Measurements from ENCODE around the gene SDK1. TPM values are rescaled to one million over a fixed set of nuclear protein-coding genes. Genes with fewer than 3 reads are reported as not detected.

The SDK1 gene
- total and polyA plus RNA-seq, 7 experiments from 2014 or later: 0.07 to 2.5 (median 0.54) TPM

GRCh38 chr7:4273566-4274230 lies 972.6 kb downstream of the SDK1 start:
- H3K27me3 ChIP-seq (ENCODE audit: control insufficient read depth in 2 of 2, insufficient read depth in 2 of 2, low read length in 2 of 2): no peaks in the 10 kb centered on the region
- DNase-seq: no peak
- intact Hi-C loops (cut with micrococcal nuclease): no loop called here
- no peak overlapping the region for H3K4me3 ChIP-seq (ENCODE audit: low read length)
- Mint-ChIP-seq H3K4me1 (no peaks in the 10 kb centered on the region), H3K27me3 (peaks cover 0 to 5% (median 0%) of the 10 kb centered on the region in 5 donors), H3K9me3 (peaks cover 0 to 20% (median 9%) of the 10 kb centered on the region in 11 donors), H3K4me3 (no peak overlapping the region), H3K36me3 (peaks cover 0 to 4% (median 0%) of the 10 kb centered on the region in 5 donors), H3K27ac (no peak overlapping the region)
- H3K9me3 ChIP-seq (ENCODE audit: control insufficient read depth in 2 of 3, low read length in 3 of 3): peaks cover 0 to 15% (median 0%) of the 10 kb centered on the region in 3 experiments
- POLR2A ChIA-PET: no interaction called here
- no peak overlapping the region for H3K27ac ChIP-seq (ENCODE audit: low read depth, low read length)
- no peak for ATAC-seq
- CTCF ChIA-PET: no interaction called here
- H3K36me3 ChIP-seq (ENCODE audit: control insufficient read depth in 2 of 3, insufficient read depth in 3 of 3, low read length in 3 of 3): no peaks in the 10 kb centered on the region
- no peaks in the 10 kb centered on the region for H3K4me1 ChIP-seq (ENCODE audit: control insufficient read depth in 2 of 2, insufficient read depth in 2 of 2, low read length in 2 of 2)

DNA sequence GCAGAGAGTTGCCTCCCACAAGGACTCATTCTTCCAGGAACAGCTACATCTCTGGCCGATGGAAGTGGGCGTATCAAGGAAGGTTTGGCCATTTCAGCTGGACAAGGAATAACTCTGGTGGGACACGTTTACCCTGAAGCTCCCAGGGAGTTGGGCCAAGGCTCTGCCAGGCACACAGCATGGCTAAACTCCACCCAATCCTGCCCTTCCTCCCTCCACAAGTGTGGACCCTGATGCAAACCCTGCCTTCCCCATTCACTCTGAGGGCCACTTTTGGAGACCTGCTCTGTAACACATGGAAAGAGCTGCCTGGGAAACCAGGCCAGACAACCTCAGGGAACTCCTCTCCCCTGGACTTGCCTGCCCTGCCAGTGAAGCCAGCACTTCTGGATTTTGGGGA lies 973.2 kb downstream of the SDK1 start:
- Mint-ChIP-seq H3K27ac (no peak overlapping the region), H3K9me3 (peaks cover 0 to 20% (median 9%) of the 10 kb centered on the region in 11 donors)

DNA sequence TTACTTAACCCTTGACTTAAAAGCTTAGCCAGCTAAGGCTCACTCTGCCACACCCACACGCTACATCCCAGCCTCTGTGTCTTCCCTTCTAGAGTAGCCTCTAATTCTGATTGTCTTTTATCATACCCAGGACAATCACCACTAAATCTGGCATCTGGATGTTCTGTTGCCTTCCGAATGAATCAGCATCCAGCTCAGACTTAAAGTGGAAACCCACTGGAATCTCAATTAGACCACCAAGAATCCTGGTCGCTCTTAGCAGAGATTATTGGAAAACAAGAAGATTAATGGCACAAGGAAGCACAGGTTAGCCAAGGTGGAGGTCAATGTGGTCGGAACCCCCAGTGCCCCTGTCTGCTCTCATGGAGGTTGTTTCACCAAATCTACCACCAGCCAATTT lies 976.9 kb downstream of the SDK1 start:
- intact Hi-C loops (cut with micrococcal nuclease): no loop called here
- Histone ChIP-seq H3K27ac (ENCODE audit: low read depth, low read length) (no peak overlapping the region), H3K4me3 (ENCODE audit: low read length) (no peak overlapping the region), H3K27me3 (ENCODE audit: control insufficient read depth in 2 of 2, insufficient read depth in 2 of 2, low read length in 2 of 2) (no peaks in the 10 kb centered on the region), H3K9me3 (ENCODE audit: control insufficient read depth in 2 of 3, low read length in 3 of 3) (peaks cover 0 to 15% (median 0%) of the 10 kb centered on the region in 3 experiments), H3K4me1 (ENCODE audit: control insufficient read depth in 2 of 2, insufficient read depth in 2 of 2, low read length in 2 of 2) (no peaks in the 10 kb centered on the region), H3K36me3 (ENCODE audit: control insufficient read depth in 2 of 3, insufficient read depth in 3 of 3, low read length in 3 of 3) (no peaks in the 10 kb centered on the region)
- Mint-ChIP-seq H3K36me3 (peaks cover 0 to 4% (median 0%) of the 10 kb centered on the region in 5 donors), H3K27me3 (peaks cover 0 to 9% (median 0%) of the 10 kb centered on the region in 5 donors), H3K9me3 (peaks cover 0 to 20% (median 9%) of the 10 kb centered on the region in 11 donors), H3K27ac (no peak overlapping the region), H3K4me1 (peaks cover 0 to 2% (median 0%) of the 10 kb centered on the region in 7 donors), H3K4me3 (no peak overlapping the region)
- DNase-seq (no peak), ATAC-seq (no peak)
- CTCF ChIA-PET: no interaction called here
- POLR2A ChIA-PET: no interaction called here

More for the DNA sequence above, 973.2 kb downstream of the SDK1 start:
- POLR2A ChIA-PET: no interaction called here
- ATAC-seq (no peak), DNase-seq (no peak)
- Histone ChIP-seq H3K27me3 (ENCODE audit: control insufficient read depth in 2 of 2, insufficient read depth in 2 of 2, low read length in 2 of 2) (no peaks in the 10 kb centered on the region), H3K4me3 (ENCODE audit: low read length) (no peak overlapping the region), H3K36me3 (ENCODE audit: control insufficient read depth in 2 of 3, insufficient read depth in 3 of 3, low read length in 3 of 3) (no peaks in the 10 kb centered on the region), H3K9me3 (ENCODE audit: control insufficient read depth in 2 of 3, low read length in 3 of 3) (peaks cover 0 to 15% (median 0%) of the 10 kb centered on the region in 3 experiments), H3K27ac (ENCODE audit: low read depth, low read length) (no peak overlapping the region), H3K4me1 (ENCODE audit: control insufficient read depth in 2 of 2, insufficient read depth in 2 of 2, low read length in 2 of 2) (no peaks in the 10 kb centered on the region)
- intact Hi-C loops (cut with micrococcal nuclease): no loop called here
- H3K36me3 Mint-ChIP-seq: peaks cover 0 to 4% (median 0%) of the 10 kb centered on the region in 5 donors
- CTCF ChIA-PET: no interaction called here
- H3K27me3 Mint-ChIP-seq: peaks cover 0 to 7% (median 0%) of the 10 kb centered on the region in 5 donors
- no peak overlapping the region for H3K4me3 Mint-ChIP-seq
- no peaks in the 10 kb centered on the region for H3K4me1 Mint-ChIP-seq

DNA sequence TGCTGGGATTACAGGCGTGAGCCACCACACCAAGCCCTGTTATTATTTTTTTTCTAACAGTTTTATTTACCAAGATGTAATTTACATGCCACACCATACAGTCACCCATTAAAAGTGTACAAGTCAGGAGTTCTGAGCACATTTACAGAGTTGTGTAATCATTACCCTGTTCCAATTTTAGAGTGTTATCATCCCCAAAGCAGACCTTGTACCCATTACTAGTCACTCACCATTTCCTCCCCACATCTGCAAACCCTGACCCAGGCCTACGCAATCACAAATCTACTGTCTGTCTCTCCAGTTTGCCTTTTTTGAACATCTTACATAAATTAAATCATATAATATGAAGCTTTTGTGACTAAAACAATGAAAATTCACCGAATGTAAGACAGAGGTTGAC lies 978.2 kb downstream of the SDK1 start:
- Histone ChIP-seq H3K27me3 (ENCODE audit: control insufficient read depth in 2 of 2, insufficient read depth in 2 of 2, low read length in 2 of 2) (no peaks in the 10 kb centered on the region), H3K27ac (ENCODE audit: low read depth, low read length) (no peak overlapping the region), H3K4me3 (ENCODE audit: low read length) (no peak overlapping the region), H3K9me3 (ENCODE audit: control insufficient read depth in 2 of 3, low read length in 3 of 3) (peaks cover 0 to 8% (median 0%) of the 10 kb centered on the region in 3 experiments), H3K36me3 (ENCODE audit: control insufficient read depth in 2 of 3, insufficient read depth in 3 of 3, low read length in 3 of 3) (no peaks in the 10 kb centered on the region), H3K4me1 (ENCODE audit: control insufficient read depth in 2 of 2, insufficient read depth in 2 of 2, low read length in 2 of 2) (no peaks in the 10 kb centered on the region)
- intact Hi-C loops (cut with micrococcal nuclease): no loop called here
- DNase-seq (no peak), ATAC-seq (no peak)
- ChIA-PET CTCF (no interaction called here), POLR2A (no interaction called here)
- Mint-ChIP-seq H3K27ac (no peak overlapping the region), H3K27me3 (peaks cover 0 to 9% (median 0%) of the 10 kb centered on the region in 5 donors), H3K4me3 (no peak overlapping the region), H3K4me1 (peaks cover 0 to 2% (median 0%) of the 10 kb centered on the region in 7 donors), H3K36me3 (peaks cover 0 to 4% (median 0%) of the 10 kb centered on the region in 5 donors), H3K9me3 (peaks cover 0 to 15% (median 9%) of the 10 kb centered on the region in 11 donors)

GRCh38 chr7:4281231-4281993 lies 980.4 kb downstream of the SDK1 start:
- H3K36me3 Mint-ChIP-seq: peaks cover 0 to 3% (median 0%) of the 10 kb centered on the region in 5 donors
- CTCF ChIA-PET: no interaction called here
- POLR2A ChIA-PET: no interaction called here
- Histone ChIP-seq H3K4me1 (ENCODE audit: control insufficient read depth in 2 of 2, insufficient read depth in 2 of 2, low read length in 2 of 2) (no peaks in the 10 kb centered on the region), H3K36me3 (ENCODE audit: control insufficient read depth in 2 of 3, insufficient read depth in 3 of 3, low read length in 3 of 3) (no peaks in the 10 kb centered on the region), H3K4me3 (ENCODE audit: low read length) (no peak overlapping the region), H3K27me3 (ENCODE audit: control insufficient read depth in 2 of 2, insufficient read depth in 2 of 2, low read length in 2 of 2) (no peaks in the 10 kb centered on the region), H3K9me3 (ENCODE audit: control insufficient read depth in 2 of 3, low read length in 3 of 3) (no peaks in the 10 kb centered on the region), H3K27ac (ENCODE audit: low read depth, low read length) (no peak overlapping the region)
- H3K9me3 Mint-ChIP-seq: peaks cover 0 to 6% (median 2%) of the 10 kb centered on the region in 11 donors
- no peak for DNase-seq
- H3K27ac Mint-ChIP-seq: no peak overlapping the region
- ATAC-seq: no peak
- H3K4me1 Mint-ChIP-seq: peaks cover 0 to 2% (median 0%) of the 10 kb centered on the region in 7 donors
- H3K27me3 Mint-ChIP-seq: peaks cover 0 to 4% (median 0%) of the 10 kb centered on the region in 5 donors
- H3K4me3 Mint-ChIP-seq: no peak overlapping the region
- intact Hi-C loops (cut with micrococcal nuclease): no loop called here

- no peak overlapping the region for H3K27ac ChIP-seq (ENCODE audit: low read depth, low read length)
- Mint-ChIP-seq H3K36me3 (peaks cover 0 to 1% (median 0%) of the 10 kb centered on the region in 5 donors), H3K4me3 (no peak overlapping the region), H3K9me3 (peaks cover 0 to 6% (median 0%) of the 10 kb centered on the region in 11 donors), H3K4me1 (peaks cover 0 to 2% (median 0%) of the 10 kb centered on the region in 7 donors), H3K27me3 (peaks cover 0 to 4% (median 0%) of the 10 kb centered on the region in 5 donors), H3K27ac (no peak overlapping the region)
- no peaks in the 10 kb centered on the region for H3K9me3 ChIP-seq (ENCODE audit: control insufficient read depth in 2 of 3, low read length in 3 of 3)
- ChIA-PET CTCF (no interaction called here), POLR2A (no interaction called here)
- intact Hi-C loops (cut with micrococcal nuclease): no loop called here
- no peaks in the 10 kb centered on the region for H3K27me3 ChIP-seq (ENCODE audit: control insufficient read depth in 2 of 2, insufficient read depth in 2 of 2, low read length in 2 of 2)
- no peaks in the 10 kb centered on the region for H3K4me1 ChIP-seq (ENCODE audit: control insufficient read depth in 2 of 2, insufficient read depth in 2 of 2, low read length in 2 of 2)
- DNase-seq (no peak), ATAC-seq (no peak)
- H3K4me3 ChIP-seq (ENCODE audit: low read length): no peak overlapping the region
- H3K36me3 ChIP-seq (ENCODE audit: control insufficient read depth in 2 of 3, insufficient read depth in 3 of 3, low read length in 3 of 3): no peaks in the 10 kb centered on the region
Measured at GRCh38 chr7:4282434-4283223, 981.6 kb downstream of the SDK1 start.

All from naive thymus-derived CD4-positive, alpha-beta T cell (primary cell).